ENCODE measurements around the gene CCNH. TPM values are rescaled to one million over a fixed set of nuclear protein-coding genes. Genes with fewer than 3 reads are reported as not detected.

The CCNH gene
- total RNA-seq, 1 donor from 2014 or later, result 53.7 TPM

DNA sequence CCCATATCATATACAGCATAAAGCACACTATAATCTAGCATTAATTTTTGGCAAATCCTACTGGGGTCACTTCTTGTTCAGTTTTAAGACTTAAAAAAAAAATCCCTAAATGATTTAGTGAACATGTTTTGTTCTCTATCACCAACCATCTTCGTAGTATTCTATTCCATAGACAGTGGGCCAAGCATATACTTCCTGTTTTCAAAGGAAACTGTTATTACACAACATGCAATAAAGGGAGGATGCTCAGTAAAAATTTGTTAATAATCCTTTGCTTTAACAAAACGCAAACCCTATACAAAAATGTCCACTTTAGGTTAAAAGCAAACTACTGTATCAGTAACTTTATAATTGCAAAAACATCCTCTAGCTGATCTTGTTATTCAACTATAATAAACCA, 13.0 kb downstream of the CCNH start:
- ATAC-seq, result peak; percentile 49 to 62
- intact Hi-C loops (cut with DNase I), result loop anchor here (10.0 kb wide), 1 partner anchor 135 kb away; the partner anchor contains the start of gene RASA1
- H3K4me1 ChIP-seq, result peaks cover 21% of the 10 kb centered on the region
- H3K4me3 ChIP-seq, result no peak overlapping the region
- H3K27ac ChIP-seq, result no peak overlapping the region
- peaks cover 5% of the 10 kb centered on the region for H3K9me3 ChIP-seq
- no peak for DNase-seq
- TF ChIP-seq, protein P1, sequence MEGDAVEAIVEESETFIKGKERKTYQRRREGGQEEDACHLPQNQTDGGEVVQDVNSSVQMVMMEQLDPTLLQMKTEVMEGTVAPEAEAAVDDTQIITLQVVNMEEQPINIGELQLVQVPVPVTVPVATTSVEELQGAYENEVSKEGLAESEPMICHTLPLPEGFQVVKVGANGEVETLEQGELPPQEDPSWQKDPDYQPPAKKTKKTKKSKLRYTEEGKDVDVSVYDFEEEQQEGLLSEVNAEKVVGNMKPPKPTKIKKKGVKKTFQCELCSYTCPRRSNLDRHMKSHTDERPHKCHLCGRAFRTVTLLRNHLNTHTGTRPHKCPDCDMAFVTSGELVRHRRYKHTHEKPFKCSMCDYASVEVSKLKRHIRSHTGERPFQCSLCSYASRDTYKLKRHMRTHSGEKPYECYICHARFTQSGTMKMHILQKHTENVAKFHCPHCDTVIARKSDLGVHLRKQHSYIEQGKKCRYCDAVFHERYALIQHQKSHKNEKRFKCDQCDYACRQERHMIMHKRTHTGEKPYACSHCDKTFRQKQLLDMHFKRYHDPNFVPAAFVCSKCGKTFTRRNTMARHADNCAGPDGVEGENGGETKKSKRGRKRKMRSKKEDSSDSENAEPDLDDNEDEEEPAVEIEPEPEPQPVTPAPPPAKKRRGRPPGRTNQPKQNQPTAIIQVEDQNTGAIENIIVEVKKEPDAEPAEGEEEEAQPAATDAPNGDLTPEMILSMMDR (IDR thresholded peaks at IDR 0.05), result no peak
- peaks cover 87% of the 10 kb centered on the region for H3K36me3 ChIP-seq
- no peaks in the 10 kb centered on the region for H3K27me3 ChIP-seq (ENCODE audit: low read depth)

DNA sequence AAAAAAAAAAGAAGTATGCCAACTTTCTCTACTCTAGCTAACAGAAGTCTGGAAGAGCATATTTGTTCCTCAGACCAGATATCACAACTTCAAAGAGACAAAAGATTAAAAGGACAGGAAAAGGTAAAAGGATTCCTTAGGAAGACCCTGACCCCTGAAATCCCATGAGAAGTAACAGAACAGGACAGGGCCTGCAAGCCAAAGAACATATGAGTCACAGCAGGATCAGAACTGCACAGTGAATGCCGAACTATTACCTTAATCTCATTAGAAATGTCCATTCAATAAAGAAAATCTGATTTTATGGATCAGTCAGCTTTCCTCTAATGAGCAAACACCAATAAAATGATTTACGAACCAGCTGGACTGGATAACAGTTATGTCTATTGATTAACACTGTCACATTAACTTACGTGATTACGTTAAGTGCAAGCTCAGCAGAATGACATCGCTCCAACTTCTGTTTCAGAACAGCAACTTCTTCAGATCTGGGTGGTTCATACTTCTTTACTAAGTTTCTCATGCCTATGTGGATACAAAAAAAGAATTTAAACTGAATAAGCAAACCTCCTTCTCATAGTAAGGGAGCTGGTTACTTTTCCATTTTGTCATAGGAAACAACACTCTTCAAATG, 13.6 kb downstream of the CCNH start:
- Histone ChIP-seq H3K36me3 (peaks cover 87% of the 10 kb centered on the region), H3K27ac (no peak overlapping the region), H3K27me3 (ENCODE audit: low read depth) (no peaks in the 10 kb centered on the region), H3K4me1 (peaks cover 21% of the 10 kb centered on the region), H3K9me3 (peaks cover 5% of the 10 kb centered on the region), H3K4me3 (no peak overlapping the region)
- DNase-seq, result no peak
- intact Hi-C loops (cut with DNase I), result loop anchor here (10.0 kb wide), 1 partner anchor 134 kb away; the partner anchor contains the start of gene RASA1
- ATAC-seq, result no peak
- TF ChIP-seq, protein P1 (IDR thresholded peaks at IDR 0.05), result no peak

DNA sequence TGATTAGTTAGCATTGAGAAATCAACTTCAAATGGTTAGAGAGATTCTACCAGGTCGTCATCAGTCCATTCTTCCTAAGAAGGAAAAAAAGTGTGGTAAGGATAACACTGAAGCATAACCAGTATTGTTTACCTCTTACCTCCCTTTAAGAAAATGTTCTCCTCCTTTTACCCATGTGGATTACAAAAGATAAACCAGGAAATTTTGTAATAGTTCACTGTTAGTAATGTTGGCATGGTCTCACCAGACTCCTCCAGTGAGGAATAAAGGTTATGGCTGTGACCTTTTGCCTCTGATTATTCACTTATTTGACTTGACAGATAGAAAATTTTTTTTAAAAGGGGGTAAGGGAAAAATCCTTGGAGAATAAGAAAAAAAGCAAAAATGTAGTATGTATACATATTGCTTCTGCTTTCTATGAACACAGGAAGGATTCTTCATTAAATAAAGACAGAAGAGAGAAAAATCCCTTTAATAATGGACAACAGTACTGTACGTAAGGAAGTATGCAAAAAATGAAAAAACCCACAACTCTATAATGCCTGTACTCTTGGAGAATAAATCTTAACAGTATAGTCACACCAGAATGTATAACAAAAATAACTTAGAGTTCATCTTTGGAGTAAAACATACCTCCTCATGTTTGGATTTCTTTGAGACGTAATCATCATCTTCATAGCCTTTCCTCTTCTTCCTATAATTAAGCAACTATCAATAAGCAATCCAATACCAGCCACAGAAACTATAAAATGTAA, 18.1 kb downstream of the CCNH start:
- intact Hi-C loops (cut with DNase I), result loop anchor here (10.0 kb wide), 1 partner anchor 130 kb away; the partner anchor contains the start of gene RASA1
- DNase-seq (no peak), ATAC-seq (peak in 1 of 2 donors; percentile 49)
- Histone ChIP-seq H3K27me3 (ENCODE audit: low read depth) (no peaks in the 10 kb centered on the region), H3K9me3 (no peaks in the 10 kb centered on the region), H3K36me3 (peaks cover 100% of the 10 kb centered on the region), H3K27ac (no peak overlapping the region), H3K4me1 (peaks cover 17% of the 10 kb centered on the region), H3K4me3 (no peak overlapping the region)
- TF ChIP-seq, protein P1 (IDR thresholded peaks at IDR 0.05), result no peak

DNA sequence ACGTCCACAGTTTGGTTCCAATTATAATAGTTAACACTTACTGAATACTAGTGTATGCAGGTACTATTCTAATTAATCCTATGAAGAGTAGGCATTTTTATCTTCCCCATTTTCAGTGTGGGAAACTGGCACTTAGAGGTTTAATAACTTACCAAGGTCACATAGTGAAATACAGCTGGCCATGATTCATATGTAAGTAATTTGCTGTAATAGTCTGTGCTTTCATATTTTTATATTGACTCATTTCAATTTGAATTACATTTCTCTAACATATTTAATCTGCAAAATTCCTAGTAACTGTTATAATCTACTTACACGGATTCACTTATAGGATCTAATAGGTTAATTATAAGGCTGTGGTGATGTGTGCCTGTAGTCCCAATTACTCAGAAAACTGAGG, 19.4 kb downstream of the CCNH start:
- DNase-seq, result no peak
- no peaks in the 10 kb centered on the region for H3K9me3 ChIP-seq
- H3K36me3 ChIP-seq, result peaks cover 100% of the 10 kb centered on the region
- H3K4me1 ChIP-seq, result peaks cover 6% of the 10 kb centered on the region
- TF ChIP-seq, protein P1 (IDR thresholded peaks at IDR 0.05), result no peak
- H3K4me3 ChIP-seq, result no peak overlapping the region
- ATAC-seq, result no peak
- no peaks in the 10 kb centered on the region for H3K27me3 ChIP-seq (ENCODE audit: low read depth)
- intact Hi-C loops (cut with DNase I), result loop anchor here (10.0 kb wide), 1 partner anchor 129 kb away; the partner anchor contains the start of gene RASA1
- H3K27ac ChIP-seq, result no peak overlapping the region

DNA sequence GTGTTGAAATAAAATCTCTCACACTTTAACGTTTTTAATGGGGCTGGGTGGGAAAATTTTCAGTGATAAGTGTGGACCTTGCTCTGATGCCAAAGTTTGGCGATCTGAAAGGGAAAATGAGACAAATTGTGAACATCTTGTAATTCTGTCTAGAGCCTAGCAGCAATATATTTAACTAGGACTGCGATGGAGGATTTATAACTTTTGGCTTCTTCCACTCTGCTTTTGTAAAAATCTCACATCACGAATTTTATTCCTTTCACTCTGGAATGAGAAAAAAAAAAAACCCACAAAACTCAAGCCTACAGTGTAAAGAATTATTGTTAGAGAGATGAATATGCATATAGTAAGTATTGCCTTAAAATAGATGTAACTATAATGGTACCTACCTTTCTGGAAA, 19.9 kb downstream of the CCNH start:
- H3K27ac ChIP-seq, result no peak overlapping the region
- H3K36me3 ChIP-seq, result peaks cover 100% of the 10 kb centered on the region
- intact Hi-C loops (cut with DNase I), result loop anchor here (10.0 kb wide), 1 partner anchor 128 kb away; the partner anchor contains the start of gene RASA1

More for the DNA sequence above, 19.9 kb downstream of the CCNH start:
- ATAC-seq, result no peak
- no peak for DNase-seq
- no peak overlapping the region for H3K4me3 ChIP-seq
- peaks cover 6% of the 10 kb centered on the region for H3K4me1 ChIP-seq
- TF ChIP-seq, protein P1 (IDR thresholded peaks at IDR 0.05), result no peak
- no peaks in the 10 kb centered on the region for H3K27me3 ChIP-seq (ENCODE audit: low read depth)
- H3K9me3 ChIP-seq, result no peaks in the 10 kb centered on the region

Measured in lower lobe of right lung (tissue), 2 donors.